Adipocyte (in vitro differentiated cells): ENCODE data around the gene TRMT112.
A peak's percentile ranks its signal among the peaks of the same experiment; 100 is the strongest.

Experiments
- DNase-seq: peaks from one replicate; pipeline ENCODE4 v3.0.0-alpha.2; 2015; ENCODE audit warnings: low read depth
- H3K27me3 ChIP-seq: replicated peaks from 2 replicates; pipeline ENCODE4 v1.7.0; 2013; ENCODE audit warnings: mild to moderate bottlenecking, low read length, moderate library complexity; ENCODE audit not compliant: control insufficient read depth, insufficient read depth
- H3K36me3 ChIP-seq: 2 replicates; pipeline ENCODE4 v1.7.0; 2013; ENCODE audit warnings: low read length, mild to moderate bottlenecking, moderate library complexity; ENCODE audit not compliant: control insufficient read depth, insufficient read depth, severe bottlenecking
- H3K4me1 ChIP-seq: 2 replicates; pipeline ENCODE4 v1.7.0; 2013; ENCODE audit warnings: mild to moderate bottlenecking, low read length, moderate library complexity; ENCODE audit not compliant: control insufficient read depth, insufficient read depth
- H3K4me3 ChIP-seq: 2 replicates; pipeline ENCODE4 v1.7.0; 2013; ENCODE audit warnings: mild to moderate bottlenecking, low read length, moderate library complexity
- H3K9ac ChIP-seq: 2 replicates; pipeline ENCODE4 v1.7.0; 2013; ENCODE audit warnings: mild to moderate bottlenecking, low read length, moderate library complexity
- H3K9me3 ChIP-seq: 2 replicates; pipeline ENCODE4 v1.7.0; 2013; ENCODE audit warnings: mild to moderate bottlenecking, low read length, moderate library complexity; ENCODE audit not compliant: control insufficient read depth

Gene TRMT112

DNA sequence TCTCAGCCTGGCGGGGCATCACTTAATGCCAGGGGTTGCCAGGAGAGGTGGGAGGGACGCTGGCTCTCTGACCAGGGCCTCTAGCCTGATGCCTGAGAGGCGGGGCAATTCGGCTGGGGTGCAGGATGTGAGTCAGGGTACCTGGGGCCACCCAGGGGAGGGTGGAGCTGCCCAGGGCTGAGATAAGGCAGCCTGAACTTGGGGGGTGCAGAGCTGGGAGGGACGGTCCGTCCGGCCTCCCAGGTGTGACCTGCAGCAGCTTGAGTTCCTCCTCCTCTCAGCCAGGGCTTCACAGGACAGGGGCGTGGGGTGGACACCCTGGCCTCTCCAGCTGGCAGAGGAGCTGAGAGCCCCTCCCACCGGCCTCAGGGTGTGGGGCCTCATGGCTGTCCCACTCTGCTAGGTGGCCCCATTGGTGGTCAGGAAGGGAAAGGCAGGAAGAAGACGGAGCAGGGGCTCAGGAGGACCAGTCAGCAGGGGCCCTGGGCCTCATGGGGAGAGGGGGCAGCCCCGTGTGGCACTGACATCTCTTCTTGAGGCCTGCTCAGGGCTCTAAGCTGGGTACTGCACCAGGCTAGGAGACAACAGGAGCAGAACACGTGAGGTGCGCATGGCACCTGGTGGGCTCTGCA, 40.7 kb upstream of the TRMT112 start:
- DNase-seq = peak; percentile 4
- peak overlapping the region; percentile 97 for H3K4me3 ChIP-seq
- no peaks in the 10 kb centered on the region for H3K9me3 ChIP-seq
- H3K27me3 ChIP-seq = no peaks in the 10 kb centered on the region
- peak overlapping the region; percentile 98 for H3K9ac ChIP-seq
- H3K36me3 ChIP-seq = peaks cover 23% of the 10 kb centered on the region
- H3K4me1 ChIP-seq = peaks cover 37% of the 10 kb centered on the region

- H3K9me3 ChIP-seq = no peaks in the 10 kb centered on the region
- no peak for DNase-seq
- no peak overlapping the region for H3K4me3 ChIP-seq
- no peaks in the 10 kb centered on the region for H3K27me3 ChIP-seq
- peaks cover 17% of the 10 kb centered on the region for H3K36me3 ChIP-seq
- no peak overlapping the region for H3K9ac ChIP-seq
- peaks cover 37% of the 10 kb centered on the region for H3K4me1 ChIP-seq
Measured at GRCh38 chr11:64357446-64357845, 40.1 kb upstream of the TRMT112 start.

GRCh38 chr11:64356498-64357411, 39.4 kb upstream of the TRMT112 start:
- Histone ChIP-seq H3K36me3 (peaks cover 10% of the 10 kb centered on the region), H3K27me3 (no peaks in the 10 kb centered on the region), H3K9me3 (no peaks in the 10 kb centered on the region), H3K4me3 (no peak overlapping the region), H3K9ac (no peak overlapping the region), H3K4me1 (peaks cover 37% of the 10 kb centered on the region)
- DNase-seq = peak; percentile 52

GRCh38 chr11:64355078-64355940, 38.0 kb upstream of the TRMT112 start:
- peak overlapping the region; percentile 77 for H3K9ac ChIP-seq
- H3K9me3 ChIP-seq = no peaks in the 10 kb centered on the region
- no peaks in the 10 kb centered on the region for H3K36me3 ChIP-seq

GRCh38 chr11:64353715-64354506, 36.6 kb upstream of the TRMT112 start:
- no peak overlapping the region for H3K4me3 ChIP-seq
- no peak overlapping the region for H3K9ac ChIP-seq
- peaks cover 19% of the 10 kb centered on the region for H3K4me1 ChIP-seq
- H3K27me3 ChIP-seq = no peaks in the 10 kb centered on the region
- no peak for DNase-seq
- H3K36me3 ChIP-seq = no peaks in the 10 kb centered on the region
- H3K9me3 ChIP-seq = no peaks in the 10 kb centered on the region

More at GRCh38 chr11:64355078-64355940, 38.0 kb upstream of the TRMT112 start:
- peaks cover 28% of the 10 kb centered on the region for H3K4me1 ChIP-seq
- H3K4me3 ChIP-seq = peak overlapping the region; percentile 71
- H3K27me3 ChIP-seq = no peaks in the 10 kb centered on the region
- peak; percentile 87 for DNase-seq

DNA sequence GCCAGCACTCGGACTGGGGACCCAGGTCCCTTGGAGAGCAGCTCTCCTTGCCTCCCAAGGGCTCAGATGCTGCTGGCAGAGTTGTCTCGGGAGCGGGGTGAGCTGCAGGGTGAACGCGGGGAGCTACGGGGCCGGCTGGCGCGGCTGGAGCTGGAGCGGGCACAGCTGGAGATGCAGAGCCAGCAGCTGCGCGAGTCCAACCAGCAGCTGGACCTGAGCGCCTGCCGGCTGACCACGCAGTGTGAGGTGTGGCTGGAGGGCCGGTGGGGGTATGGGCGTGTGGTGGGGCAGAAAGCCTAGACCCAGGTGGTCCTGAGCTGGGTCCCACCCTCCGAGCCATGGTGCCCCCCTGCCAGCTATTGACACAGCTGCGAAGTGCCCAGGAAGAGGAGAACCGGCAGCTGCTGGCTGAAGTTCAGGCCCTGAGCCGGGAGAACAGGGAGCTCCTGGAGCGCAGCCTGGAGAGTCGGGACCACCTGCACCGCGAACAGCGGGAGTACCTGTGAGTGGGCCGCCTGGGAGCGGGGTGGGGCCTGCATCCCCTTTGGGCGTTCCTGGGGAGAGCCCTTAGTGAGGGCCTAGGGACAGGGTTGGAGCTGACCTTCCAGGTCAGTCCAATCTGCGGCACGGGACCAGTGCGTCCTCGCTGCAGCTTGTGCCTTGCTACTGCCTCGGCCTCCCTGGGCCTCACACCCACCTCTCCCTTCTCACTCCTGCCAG, 35.8 kb upstream of the TRMT112 start:
- Histone ChIP-seq H3K9ac (no peak overlapping the region), H3K27me3 (no peaks in the 10 kb centered on the region), H3K4me3 (no peak overlapping the region), H3K4me1 (peaks cover 12% of the 10 kb centered on the region), H3K36me3 (no peaks in the 10 kb centered on the region), H3K9me3 (no peaks in the 10 kb centered on the region)
- no peak for DNase-seq

DNA sequence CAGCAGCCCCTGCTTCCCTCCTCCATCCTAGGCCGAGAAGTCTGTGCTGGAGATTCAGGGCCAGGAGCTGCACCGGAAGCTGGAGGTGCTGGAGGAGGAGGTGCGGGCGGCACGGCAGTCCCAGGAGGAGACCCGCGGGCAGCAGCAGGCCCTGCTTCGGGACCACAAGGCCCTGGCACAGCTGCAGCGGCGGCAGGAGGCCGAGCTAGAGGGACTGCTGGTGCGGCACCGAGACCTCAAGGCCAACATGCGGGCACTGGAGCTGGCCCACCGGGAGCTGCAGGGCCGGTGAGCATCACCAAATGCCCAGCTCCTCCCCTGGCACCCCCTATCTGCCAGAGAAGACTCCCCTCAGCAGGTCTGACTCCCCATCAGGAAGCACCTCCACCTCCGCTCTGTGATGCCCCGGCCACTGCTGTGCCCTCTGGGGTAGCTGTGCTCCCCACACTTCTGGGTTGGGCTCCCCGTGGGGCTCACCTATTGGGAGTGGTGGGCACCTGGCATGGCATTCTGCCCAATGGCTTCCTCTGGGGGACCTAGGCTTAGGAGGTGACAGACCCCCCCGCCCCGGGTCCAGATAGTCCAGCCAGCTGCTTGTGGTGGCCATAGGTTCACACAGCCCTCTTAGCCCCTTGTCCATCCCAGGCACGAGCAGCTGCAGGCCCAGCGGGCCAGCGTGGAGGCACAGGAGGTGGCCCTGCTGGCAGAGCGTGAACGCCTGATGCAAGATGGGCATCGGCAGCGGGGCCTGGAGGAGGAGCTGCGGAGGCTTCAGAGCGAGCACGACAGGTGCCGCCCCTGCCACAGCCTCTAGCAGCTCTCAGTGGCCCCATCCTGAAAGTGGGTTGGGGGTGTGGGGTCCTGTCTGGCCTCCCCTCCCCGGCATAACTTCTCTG, 35.0 kb upstream of the TRMT112 start:
- DNase-seq = no peak

GRCh38 chr11:64351136-64351631, 33.8 kb upstream of the TRMT112 start:
- no peak overlapping the region for H3K4me3 ChIP-seq
- H3K36me3 ChIP-seq = no peaks in the 10 kb centered on the region
- H3K9ac ChIP-seq = no peak overlapping the region
- H3K9me3 ChIP-seq = no peaks in the 10 kb centered on the region
- H3K4me1 ChIP-seq = peaks cover 7% of the 10 kb centered on the region
- DNase-seq = no peak
- H3K27me3 ChIP-seq = no peaks in the 10 kb centered on the region

More for the DNA sequence above, 35.0 kb upstream of the TRMT112 start:
- H3K36me3 ChIP-seq = no peaks in the 10 kb centered on the region
- H3K4me3 ChIP-seq = no peak overlapping the region
- H3K9me3 ChIP-seq = no peaks in the 10 kb centered on the region
- no peaks in the 10 kb centered on the region for H3K27me3 ChIP-seq
- peaks cover 7% of the 10 kb centered on the region for H3K4me1 ChIP-seq
- H3K9ac ChIP-seq = no peak overlapping the region

- no peaks in the 10 kb centered on the region for H3K4me1 ChIP-seq
- H3K27me3 ChIP-seq = no peaks in the 10 kb centered on the region
- H3K36me3 ChIP-seq = no peaks in the 10 kb centered on the region
- H3K4me3 ChIP-seq = no peak overlapping the region
- no peaks in the 10 kb centered on the region for H3K9me3 ChIP-seq
- H3K9ac ChIP-seq = no peak overlapping the region
- DNase-seq = no peak
Measured at GRCh38 chr11:64349404-64349803, 32.0 kb upstream of the TRMT112 start.
